ENCODE data around the gene CCDC177.

- TF ChIP-seq EP300 (IDR thresholded peaks at IDR 0.05), result no peak
- no peak for TF ChIP-seq CTCF (IDR thresholded peaks at IDR 0.05)
Measured at GRCh38 chr14:69567563-69567962, 7.1 kb downstream of the CCDC177 start.

Data from stomach (tissue), 4 donors.